ENCODE data around the gene DUXB.

The DUXB gene

GRCh38 chr16:75660321-75660720, 40.9 kb downstream of the DUXB start:
- DNase-seq (ENCODE audit: low read depth), result no peak

GRCh38 chr16:75658175-75658574, 43.1 kb downstream of the DUXB start:
- DNase-seq (ENCODE audit: low read depth), result no peak

GRCh38 chr16:75653922-75654321, 47.3 kb downstream of the DUXB start:
- no peak for DNase-seq (ENCODE audit: low read depth)

GRCh38 chr16:75648265-75649076, 52.8 kb downstream of the DUXB start:
- peak; percentile 84 for DNase-seq (ENCODE audit: low read depth)

GRCh38 chr16:75647492-75648264, 53.6 kb downstream of the DUXB start, which contains the start of the genes KARS1 and TERF2IP:
Gene KARS1 (minus strand): TSS chr16:75647665. CDS start chr16:75647639, 26 bp downstream.
Gene TERF2IP (plus strand): TSS chr16:75647773. CDS start chr16:75647883, 110 bp downstream.
- DNase-seq (ENCODE audit: low read depth), result peak; percentile 94

GRCh38 chr16:75647112-75647491, 54.2 kb downstream of the DUXB start:
- DNase-seq (ENCODE audit: low read depth), result no peak

GRCh38 chr16:75644240-75645012, 56.8 kb downstream of the DUXB start:
- DNase-seq (ENCODE audit: low read depth), result no peak

Measured in ELR (cell line).